ENCODE results near the gene GPR25. TPM values are rescaled to one million over a fixed set of nuclear protein-coding genes. Genes with fewer than 3 reads are reported as not detected.
"Not testable (repeated sequence)": the region's sequence is repeated elsewhere in the genome, so short reads cannot be mapped to it uniquely, and the experiment has no call there.

The GPR25 gene
- total RNA-seq, 2 experiments from 2014 or later, result not detected

DNA sequence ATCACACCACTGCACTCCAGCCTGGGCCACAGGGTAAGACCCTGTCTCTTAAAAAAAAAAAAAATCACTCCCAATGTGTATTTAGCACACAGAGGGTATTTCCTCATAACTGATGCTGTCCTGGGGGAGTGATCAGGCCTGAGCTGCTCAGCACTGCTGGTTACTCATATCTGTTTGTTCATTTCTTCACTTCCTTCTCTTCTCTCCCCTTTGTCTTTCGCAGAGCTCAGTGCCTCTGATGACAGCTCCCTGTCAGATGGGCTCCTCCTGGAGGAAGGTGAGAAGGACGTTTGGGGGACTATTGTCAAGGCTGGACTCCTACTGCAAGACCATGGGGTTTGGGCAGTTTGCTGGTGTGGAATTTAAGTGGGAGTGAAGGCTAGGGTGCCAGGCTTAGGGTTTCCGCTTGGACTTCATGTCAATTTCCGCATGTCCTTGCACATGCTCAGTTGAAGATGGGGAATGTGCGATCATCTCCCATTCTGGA is 34.9 kb downstream of the GPR25 start:
- DNase-seq, result no peak
- H3K9me3 Mint-ChIP-seq, result no peaks in the 10 kb centered on the region
- no peak overlapping the region for H3K4me3 Mint-ChIP-seq
- peaks cover 2% of the 10 kb centered on the region for H3K27me3 Mint-ChIP-seq (ENCODE audit: low read depth)
- intact Hi-C loops (cut with micrococcal nuclease), result loop anchor here (5.0 kb wide), 1 partner anchor 280 kb away; no protein-coding TSS in a partner anchor
- H3K4me1 Mint-ChIP-seq (ENCODE audit: low read depth), result peaks cover 12% of the 10 kb centered on the region
- CTCF ChIA-PET, result no interaction called here
- H3K27ac Mint-ChIP-seq, result no peak overlapping the region
- no peaks in the 10 kb centered on the region for H3K36me3 Mint-ChIP-seq (ENCODE audit: low read depth)

DNA sequence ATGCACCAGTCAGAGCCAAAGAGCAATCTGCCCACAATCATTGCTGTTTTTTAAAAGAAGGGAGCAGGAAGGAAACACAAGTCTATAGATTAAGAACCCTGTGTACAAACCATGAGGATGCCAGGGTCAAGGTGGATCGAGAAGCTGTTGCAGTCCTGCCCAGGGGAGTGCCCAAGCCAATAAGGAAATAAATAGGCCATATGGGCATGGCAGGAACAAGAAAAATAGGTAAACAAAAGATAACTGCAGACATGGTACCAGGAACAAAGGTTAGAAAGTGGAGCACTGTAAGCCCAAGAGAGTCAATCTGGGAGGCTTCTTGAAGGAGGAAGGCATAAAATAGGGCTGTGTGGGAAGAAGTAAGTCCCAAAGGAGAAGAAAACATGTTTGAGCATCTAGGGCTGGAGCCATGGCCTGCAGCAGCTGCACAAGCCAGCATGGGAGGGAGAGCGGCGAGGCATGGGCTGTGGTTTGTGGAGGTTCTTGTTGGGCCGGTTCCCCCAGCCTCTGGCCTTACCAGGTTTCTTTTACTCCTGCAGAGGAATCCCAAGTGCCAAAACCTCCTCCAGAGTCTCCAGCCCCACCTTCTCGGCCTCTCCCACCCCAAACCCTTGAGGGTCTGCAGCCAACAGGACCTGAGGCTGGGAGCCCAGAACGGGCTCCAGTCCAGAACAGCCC is 35.5 kb downstream of the GPR25 start:
- CTCF ChIA-PET, result no interaction called here
- intact Hi-C loops (cut with micrococcal nuclease), result loop anchor here (5.0 kb wide), 1 partner anchor 281 kb away; no protein-coding TSS in a partner anchor
- Mint-ChIP-seq H3K36me3 (ENCODE audit: low read depth) (no peaks in the 10 kb centered on the region), H3K27me3 (ENCODE audit: low read depth) (peaks cover 2% of the 10 kb centered on the region), H3K4me3 (no peak overlapping the region), H3K27ac (no peak overlapping the region), H3K4me1 (ENCODE audit: low read depth) (peaks cover 12% of the 10 kb centered on the region), H3K9me3 (no peaks in the 10 kb centered on the region)
- no peak for DNase-seq

DNA sequence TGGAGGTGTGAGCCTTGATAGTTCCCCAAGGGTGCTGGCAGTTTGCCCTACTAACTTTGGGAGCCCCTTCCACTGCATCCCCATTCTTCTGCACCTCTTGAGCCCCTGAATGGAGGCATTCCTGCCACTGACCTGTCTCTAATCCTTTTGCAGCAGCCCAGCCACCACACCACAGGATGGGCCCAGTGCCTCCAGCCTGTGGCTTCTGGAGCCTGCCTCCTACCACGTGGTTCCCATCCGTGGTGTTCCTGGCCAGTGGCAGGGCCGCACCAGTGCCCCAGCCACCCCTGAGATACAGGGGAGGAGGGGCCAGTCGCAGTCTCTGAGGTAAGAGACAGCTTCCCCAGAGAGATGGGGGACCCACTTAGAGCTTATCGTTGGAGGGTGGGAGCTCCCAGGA is 36.3 kb downstream of the GPR25 start:
- Mint-ChIP-seq H3K9me3 (no peaks in the 10 kb centered on the region), H3K36me3 (ENCODE audit: low read depth) (no peaks in the 10 kb centered on the region), H3K4me1 (ENCODE audit: low read depth) (peaks cover 12% of the 10 kb centered on the region), H3K4me3 (no peak overlapping the region), H3K27me3 (ENCODE audit: low read depth) (peaks cover 2% of the 10 kb centered on the region), H3K27ac (no peak overlapping the region)
- intact Hi-C loops (cut with micrococcal nuclease), result loop anchor here (5.0 kb wide), 1 partner anchor 282 kb away; no protein-coding TSS in a partner anchor
- no peak for DNase-seq
- CTCF ChIA-PET, result interaction anchor here (0.6 kb wide), 1 partner anchor 65 kb away, joined by 3 read pairs; no protein-coding TSS in a partner anchor

DNA sequence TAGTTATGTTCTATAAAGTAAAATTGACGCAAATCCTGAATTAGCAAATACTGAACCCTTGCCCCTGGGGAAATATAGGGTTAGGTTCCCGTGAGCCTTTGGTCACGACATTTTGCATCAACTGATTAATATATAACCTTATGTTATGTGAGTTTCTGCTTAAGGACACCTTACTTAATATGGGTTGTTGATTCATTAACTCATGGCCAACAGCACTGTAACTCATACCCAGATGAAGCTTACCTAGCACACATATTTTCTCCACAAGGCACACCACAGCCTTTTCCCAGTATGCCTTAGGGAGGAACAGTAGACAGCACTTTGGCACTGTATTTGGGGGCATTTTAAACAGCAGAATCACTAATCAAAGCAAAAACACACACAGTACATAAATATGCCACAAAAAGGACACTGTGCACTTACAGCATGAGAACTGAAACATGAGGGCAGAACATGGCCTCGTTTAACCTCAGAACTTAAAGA is 37.0 kb downstream of the GPR25 start:
- Mint-ChIP-seq H3K4me1 (ENCODE audit: low read depth) (peaks cover 12% of the 10 kb centered on the region), H3K9me3 (no peaks in the 10 kb centered on the region), H3K27me3 (ENCODE audit: low read depth) (peaks cover 2% of the 10 kb centered on the region), H3K36me3 (ENCODE audit: low read depth) (no peaks in the 10 kb centered on the region), H3K27ac (no peak overlapping the region), H3K4me3 (no peak overlapping the region)
- intact Hi-C loops (cut with micrococcal nuclease), result loop anchor here (5.0 kb wide), 1 partner anchor 282 kb away; no protein-coding TSS in a partner anchor
- CTCF ChIA-PET, result no interaction called here
- DNase-seq, result no peak

DNA sequence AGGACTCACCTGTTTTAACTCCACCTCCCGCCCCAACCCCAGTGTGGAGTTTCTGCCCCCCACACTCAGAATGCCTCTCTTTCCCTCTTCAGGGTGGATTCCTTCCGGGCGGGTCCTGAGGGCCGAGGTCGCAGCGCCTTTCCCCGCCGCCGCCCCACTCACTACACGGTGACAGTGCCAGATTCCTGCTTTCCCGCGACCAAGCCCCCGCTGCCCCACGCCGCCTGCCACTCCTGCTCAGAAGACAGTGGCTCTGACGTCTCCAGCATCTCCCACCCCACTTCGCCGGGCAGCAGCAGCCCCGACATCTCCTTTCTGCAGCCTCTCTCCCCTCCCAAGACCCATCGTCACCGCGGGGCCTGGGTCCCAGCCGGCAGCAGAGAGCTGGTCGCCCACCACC is 38.6 kb downstream of the GPR25 start:
- Mint-ChIP-seq H3K36me3 (ENCODE audit: low read depth) (no peaks in the 10 kb centered on the region), H3K4me1 (ENCODE audit: low read depth) (peaks cover 2% of the 10 kb centered on the region)
- DNase-seq, result no peak

DNA sequence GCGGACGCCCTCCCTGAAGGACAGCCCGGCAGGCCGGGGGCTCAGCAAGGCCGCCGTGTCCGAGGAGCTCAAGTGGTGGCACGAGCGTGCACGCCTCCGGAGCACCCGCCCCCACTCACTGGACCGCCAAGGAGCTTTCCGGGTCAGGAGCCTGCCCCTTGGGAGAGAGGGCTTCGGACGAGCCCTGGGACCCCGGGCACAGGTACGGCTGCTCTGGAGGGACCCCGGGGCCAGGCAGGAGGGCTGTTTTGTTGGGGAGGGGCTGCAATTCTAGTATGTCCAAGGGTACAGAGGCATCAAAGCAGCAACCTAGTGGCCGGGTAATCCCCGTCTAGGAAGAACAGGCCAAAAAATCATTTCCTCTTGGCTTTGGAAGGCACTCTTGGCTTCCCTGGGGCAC is 39.2 kb downstream of the GPR25 start:
- H3K4me1 Mint-ChIP-seq (ENCODE audit: low read depth); H3K36me3 Mint-ChIP-seq (ENCODE audit: low read depth); H3K27ac Mint-ChIP-seq; DNase-seq; intact Hi-C loops (cut with micrococcal nuclease); H3K9me3 Mint-ChIP-seq; H3K27me3 Mint-ChIP-seq (ENCODE audit: low read depth); CTCF ChIA-PET; H3K4me3 Mint-ChIP-seq: not testable (repeated sequence)

More for the DNA sequence above, 38.6 kb downstream of the GPR25 start:
- Mint-ChIP-seq H3K4me3 (no peak overlapping the region), H3K27me3 (ENCODE audit: low read depth) (peaks cover 2% of the 10 kb centered on the region), H3K9me3 (no peaks in the 10 kb centered on the region), H3K27ac (no peak overlapping the region)
- intact Hi-C loops (cut with micrococcal nuclease), result no loop called here
- CTCF ChIA-PET, result no interaction called here

DNA sequence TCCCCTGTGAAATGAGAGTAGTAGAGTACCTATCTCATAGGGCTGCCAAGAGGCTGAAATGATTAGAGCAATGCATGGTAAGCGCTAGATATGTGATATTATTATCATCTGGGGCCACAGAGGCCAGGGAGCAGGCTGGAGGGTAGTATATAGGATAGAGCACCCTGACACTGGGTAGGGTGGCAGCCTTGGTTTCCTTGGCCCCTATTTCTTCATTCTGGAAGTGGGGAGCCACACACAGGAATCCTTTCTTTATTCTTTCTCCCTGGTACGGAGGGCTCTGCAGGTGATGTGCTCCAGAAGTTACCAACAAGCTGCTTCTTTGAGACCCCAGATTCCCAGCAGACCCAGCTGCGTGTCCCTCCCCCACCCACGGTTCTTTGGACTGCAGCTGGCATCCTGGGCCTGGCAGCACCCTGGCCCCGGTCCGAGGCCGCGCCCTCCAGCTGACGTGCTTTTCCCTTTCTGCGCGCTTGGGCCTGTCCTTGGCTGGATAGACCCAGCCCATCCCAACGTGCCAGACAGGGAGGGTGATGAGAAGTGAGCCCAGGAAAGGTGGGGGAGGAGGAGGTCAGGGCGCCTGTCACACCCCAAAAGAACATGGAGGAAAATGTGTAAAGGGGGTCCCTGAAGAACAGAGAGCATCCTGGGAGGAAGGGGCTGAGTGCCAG is 40.1 kb downstream of the GPR25 start:
- DNase-seq, result no peak
- CTCF ChIA-PET, result interaction anchor here (1.1 kb wide), 1 partner anchor 60 kb away, joined by 3 read pairs; no protein-coding TSS in a partner anchor
- no peaks in the 10 kb centered on the region for H3K36me3 Mint-ChIP-seq (ENCODE audit: low read depth)
- H3K4me3 Mint-ChIP-seq, result no peak overlapping the region
- H3K27me3 Mint-ChIP-seq (ENCODE audit: low read depth), result no peaks in the 10 kb centered on the region
- no peak overlapping the region for H3K27ac Mint-ChIP-seq
- no peaks in the 10 kb centered on the region for H3K4me1 Mint-ChIP-seq (ENCODE audit: low read depth)
- intact Hi-C loops (cut with micrococcal nuclease), result no loop called here
- H3K9me3 Mint-ChIP-seq, result no peaks in the 10 kb centered on the region

DNA sequence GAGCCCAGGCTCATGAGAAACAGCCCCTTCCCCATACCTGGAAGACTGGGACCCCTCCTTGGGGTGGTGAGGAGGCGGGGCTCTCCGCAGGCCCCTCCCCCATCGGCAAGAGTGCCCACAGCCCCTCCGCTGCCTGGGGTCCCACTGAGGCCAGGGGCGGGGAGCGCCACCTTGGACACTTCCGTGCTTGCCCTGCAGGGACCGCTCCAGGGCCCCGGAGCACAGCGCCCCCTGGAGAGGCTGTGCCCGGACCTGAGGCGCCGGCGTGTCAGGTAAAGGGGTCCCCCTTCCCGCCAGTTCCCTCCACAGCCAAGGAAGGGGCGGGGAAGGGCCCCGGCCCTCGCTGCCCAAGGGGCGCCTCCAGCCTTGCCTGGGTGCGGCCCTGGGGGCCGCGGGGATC is 43.4 kb downstream of the GPR25 start:
- DNase-seq, result no peak
- H3K4me1 Mint-ChIP-seq (ENCODE audit: low read depth), result no peaks in the 10 kb centered on the region
- no peaks in the 10 kb centered on the region for H3K36me3 Mint-ChIP-seq (ENCODE audit: low read depth)
- CTCF ChIA-PET, result no interaction called here
- intact Hi-C loops (cut with micrococcal nuclease), result no loop called here
- H3K9me3 Mint-ChIP-seq, result no peaks in the 10 kb centered on the region
- no peaks in the 10 kb centered on the region for H3K27me3 Mint-ChIP-seq (ENCODE audit: low read depth)
- H3K27ac Mint-ChIP-seq, result no peak overlapping the region
- H3K4me3 Mint-ChIP-seq, result no peak overlapping the region

DNA sequence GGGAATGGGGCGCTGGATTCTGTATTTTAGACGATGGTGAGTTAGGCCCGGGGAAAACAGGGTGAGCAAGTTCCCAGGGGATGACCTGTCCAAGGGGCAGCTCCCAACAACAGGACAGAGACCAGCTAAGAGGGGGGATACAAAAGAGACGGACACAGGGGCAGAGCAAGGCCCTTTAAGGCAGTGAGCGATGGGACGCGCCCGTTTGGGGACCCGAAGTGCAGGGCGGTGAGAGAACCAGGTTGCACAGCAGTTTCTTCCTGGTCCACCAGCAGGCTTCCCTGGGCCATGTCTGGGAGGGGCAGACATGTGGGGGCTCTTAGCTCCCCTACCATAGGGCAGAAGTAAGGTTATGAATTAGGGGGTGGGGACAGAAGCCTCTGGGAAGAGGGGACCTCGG is 43.9 kb downstream of the GPR25 start:
- no peak overlapping the region for H3K27ac Mint-ChIP-seq
- H3K4me1 Mint-ChIP-seq (ENCODE audit: low read depth), result no peaks in the 10 kb centered on the region
- no peak for DNase-seq

DNA sequence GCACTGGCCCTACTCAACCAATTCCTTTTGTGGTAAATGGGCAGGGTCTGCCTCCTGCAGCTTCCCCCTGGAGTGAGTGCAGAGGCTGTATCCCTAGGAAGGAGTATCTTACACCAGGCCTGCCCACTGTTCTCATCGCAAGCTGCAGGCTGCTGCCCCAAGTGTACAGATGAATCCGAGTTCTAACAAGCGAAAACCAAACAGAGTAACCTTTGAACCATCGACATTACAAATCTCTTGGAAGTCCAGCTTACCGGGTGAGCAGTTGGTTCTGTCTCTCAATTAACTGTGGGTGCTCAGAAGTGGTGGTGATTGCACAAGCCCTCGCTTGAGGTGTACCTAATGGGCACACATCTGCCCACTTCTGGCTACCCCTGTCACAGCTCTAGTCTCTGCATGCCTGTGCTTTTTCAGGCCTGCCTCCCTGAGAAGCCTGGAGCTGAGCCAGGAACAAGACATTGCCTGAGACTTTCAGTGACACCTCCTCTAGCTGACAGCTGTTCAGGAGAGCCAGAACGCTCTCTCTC is 44.6 kb downstream of the GPR25 start:
- no peak overlapping the region for H3K4me3 Mint-ChIP-seq
- no peaks in the 10 kb centered on the region for H3K36me3 Mint-ChIP-seq (ENCODE audit: low read depth)
- H3K27me3 Mint-ChIP-seq (ENCODE audit: low read depth), result no peaks in the 10 kb centered on the region
- no peaks in the 10 kb centered on the region for H3K4me1 Mint-ChIP-seq (ENCODE audit: low read depth)
- DNase-seq, result no peak
- CTCF ChIA-PET, result no interaction called here
- H3K9me3 Mint-ChIP-seq, result no peaks in the 10 kb centered on the region
- H3K27ac Mint-ChIP-seq, result no peak overlapping the region
- intact Hi-C loops (cut with micrococcal nuclease), result no loop called here

More for the DNA sequence above, 43.9 kb downstream of the GPR25 start:
- intact Hi-C loops (cut with micrococcal nuclease), result no loop called here
- no peak overlapping the region for H3K4me3 Mint-ChIP-seq
- CTCF ChIA-PET, result no interaction called here
- H3K27me3 Mint-ChIP-seq (ENCODE audit: low read depth), result no peaks in the 10 kb centered on the region
- H3K36me3 Mint-ChIP-seq (ENCODE audit: low read depth), result no peaks in the 10 kb centered on the region
- no peaks in the 10 kb centered on the region for H3K9me3 Mint-ChIP-seq

DNA sequence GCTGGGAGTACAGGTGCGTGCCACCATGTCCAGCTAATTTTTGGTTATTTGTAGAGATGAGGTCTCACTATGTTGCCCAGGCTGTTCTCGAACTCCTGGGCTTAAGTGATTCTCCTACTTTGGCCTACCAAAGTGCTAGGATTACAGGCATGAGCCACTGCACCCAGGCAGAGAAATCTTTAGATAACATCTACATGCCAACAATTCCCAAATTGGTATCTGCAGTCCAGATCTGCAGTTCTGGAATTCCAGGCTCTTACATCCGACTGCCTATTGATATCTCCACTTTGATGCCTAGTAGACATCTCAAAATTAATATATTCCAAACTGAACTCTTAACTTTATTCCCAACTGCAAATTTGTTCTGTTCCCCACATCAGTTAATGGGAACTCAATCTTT is 45.2 kb downstream of the GPR25 start:
- no peaks in the 10 kb centered on the region for H3K9me3 Mint-ChIP-seq
- H3K4me3 Mint-ChIP-seq, result no peak overlapping the region
- no peak overlapping the region for H3K27ac Mint-ChIP-seq
- CTCF ChIA-PET, result no interaction called here
- intact Hi-C loops (cut with micrococcal nuclease), result no loop called here
- DNase-seq, result no peak
- H3K27me3 Mint-ChIP-seq (ENCODE audit: low read depth), result peaks cover under 1% of the 10 kb centered on the region
- no peaks in the 10 kb centered on the region for H3K4me1 Mint-ChIP-seq (ENCODE audit: low read depth)
- H3K36me3 Mint-ChIP-seq (ENCODE audit: low read depth), result no peaks in the 10 kb centered on the region

DNA sequence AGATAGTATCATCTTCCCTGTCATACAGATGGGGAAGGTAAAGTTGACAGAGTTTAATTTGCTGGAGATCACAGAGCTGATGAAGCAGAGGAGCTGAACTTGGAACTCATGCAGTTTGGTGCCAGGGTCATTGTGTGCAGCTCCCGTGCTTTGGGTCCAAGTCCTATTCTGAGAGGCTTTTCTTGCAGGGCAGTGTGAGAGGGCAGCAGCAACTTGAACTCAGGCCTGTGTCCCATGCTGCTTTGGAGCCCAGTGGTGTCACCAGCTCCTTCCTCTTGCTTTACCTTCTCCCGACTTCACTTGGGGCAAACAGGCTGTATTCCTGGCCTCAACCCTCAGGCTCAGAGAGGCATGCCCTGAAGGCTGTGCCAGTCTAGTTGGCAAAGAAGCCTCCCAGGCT is 46.6 kb downstream of the GPR25 start:
- Mint-ChIP-seq H3K36me3 (ENCODE audit: low read depth) (no peaks in the 10 kb centered on the region), H3K9me3 (no peaks in the 10 kb centered on the region), H3K4me3 (no peak overlapping the region), H3K27ac (no peak overlapping the region), H3K27me3 (ENCODE audit: low read depth) (peaks cover 2% of the 10 kb centered on the region), H3K4me1 (ENCODE audit: low read depth) (no peaks in the 10 kb centered on the region)
- CTCF ChIA-PET, result no interaction called here
- intact Hi-C loops (cut with micrococcal nuclease), result no loop called here
- DNase-seq, result no peak

Measured in activated naive CD4-positive, alpha-beta T cell treated with anti-CD3 and anti-CD28 coated beads for 36 hours (primary cell).